ENCODE measurements around the gene PBX1. TPM values are rescaled to one million over a fixed set of nuclear protein-coding genes. Genes with fewer than 3 reads are reported as not detected.

PBX1 gene
- total RNA-seq, 1 donor from 2014 or later = 44.2 TPM

DNA sequence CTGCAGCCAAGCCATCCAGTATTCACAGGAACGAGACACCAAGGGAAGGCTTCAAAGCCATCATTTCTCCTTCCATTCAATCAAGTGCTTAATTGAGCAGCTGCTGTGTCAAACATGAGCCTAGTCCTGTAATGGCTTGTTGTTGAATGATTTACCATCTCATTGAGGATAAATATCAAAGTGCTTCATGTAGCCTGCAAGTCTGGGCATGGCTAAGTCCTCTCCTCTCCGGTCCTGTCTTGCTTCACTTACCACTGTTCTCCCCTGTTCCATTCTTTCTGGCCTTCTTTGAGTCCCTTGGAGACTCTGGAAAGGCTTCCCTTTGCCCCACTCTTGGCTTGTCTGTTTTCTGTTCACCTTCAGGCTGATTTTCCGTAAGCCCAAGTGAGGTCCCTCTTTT is 279.8 kb downstream of the PBX1 start:
- H3K27ac Mint-ChIP-seq (ENCODE audit: unreplicated experiment) = no peak overlapping the region
- no peaks in the 10 kb centered on the region for H3K27me3 Mint-ChIP-seq (ENCODE audit: unreplicated experiment)

GRCh38 chr1:164840936-164841335 is 282.0 kb downstream of the PBX1 start:
- no peaks in the 10 kb centered on the region for H3K9me3 Mint-ChIP-seq (ENCODE audit: unreplicated experiment)
- no peak overlapping the region for H3K4me3 Mint-ChIP-seq (ENCODE audit: unreplicated experiment)
- no peak overlapping the region for H3K27ac Mint-ChIP-seq (ENCODE audit: unreplicated experiment)
- peaks cover 3% of the 10 kb centered on the region for H3K36me3 Mint-ChIP-seq (ENCODE audit: low read depth, unreplicated experiment)
- H3K4me1 Mint-ChIP-seq (ENCODE audit: unreplicated experiment) = peaks cover 13% of the 10 kb centered on the region
- TF ChIP-seq CTCF (IDR thresholded peaks at IDR 0.05; ENCODE audit: unreplicated experiment) = no peak
- H3K27me3 Mint-ChIP-seq (ENCODE audit: unreplicated experiment) = no peaks in the 10 kb centered on the region
- DNase-seq (ENCODE audit: low spot score) = no peak

More for the DNA sequence above, 279.8 kb downstream of the PBX1 start:
- TF ChIP-seq CTCF (IDR thresholded peaks at IDR 0.05; ENCODE audit: unreplicated experiment) = no peak
- H3K4me3 Mint-ChIP-seq (ENCODE audit: unreplicated experiment) = no peak overlapping the region
- no peak for DNase-seq (ENCODE audit: low spot score)
- peaks cover 4% of the 10 kb centered on the region for H3K4me1 Mint-ChIP-seq (ENCODE audit: unreplicated experiment)
- H3K36me3 Mint-ChIP-seq (ENCODE audit: low read depth, unreplicated experiment) = peaks cover 3% of the 10 kb centered on the region
- no peaks in the 10 kb centered on the region for H3K9me3 Mint-ChIP-seq (ENCODE audit: unreplicated experiment)

DNA sequence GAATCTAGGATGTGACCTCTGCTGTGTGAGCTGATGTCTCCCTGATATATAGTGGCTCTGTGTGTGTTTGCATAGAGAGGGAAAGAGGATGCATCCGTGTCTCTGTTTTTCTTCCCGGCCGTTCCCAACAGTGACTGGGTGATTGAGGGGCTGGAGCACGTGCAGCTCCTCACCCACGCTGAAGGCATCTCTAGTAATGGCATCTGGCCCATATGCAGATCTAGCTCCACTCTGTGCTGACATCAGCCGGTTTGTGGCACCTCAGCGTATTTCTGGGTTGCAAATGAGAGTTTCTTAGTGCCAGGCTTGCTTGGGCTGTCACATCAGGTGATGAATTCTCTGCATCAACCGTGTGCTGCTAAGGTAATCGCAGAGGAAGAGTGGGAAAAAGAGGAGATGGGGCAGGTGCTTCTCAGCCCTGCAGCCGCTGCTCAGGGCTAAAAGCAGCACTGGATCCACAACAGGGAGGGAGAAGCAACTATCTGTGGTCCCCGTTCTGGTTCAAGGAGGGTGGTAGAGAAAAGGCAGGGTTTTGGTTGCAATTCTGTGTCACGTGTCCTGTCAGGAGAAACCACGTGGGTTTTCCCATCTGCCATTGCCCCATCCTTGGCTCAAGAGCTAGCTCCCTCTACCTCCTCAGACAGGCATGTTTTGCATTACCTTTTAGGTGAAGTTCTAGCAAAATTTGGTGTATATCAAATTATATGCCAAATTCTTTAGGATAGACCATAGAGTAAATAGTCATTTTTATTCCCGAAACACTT is 282.9 kb downstream of the PBX1 start:
- no peaks in the 10 kb centered on the region for H3K9me3 Mint-ChIP-seq (ENCODE audit: unreplicated experiment)
- no peak for TF ChIP-seq CTCF (IDR thresholded peaks at IDR 0.05; ENCODE audit: unreplicated experiment)
- no peak for DNase-seq (ENCODE audit: low spot score)
- peaks cover 18% of the 10 kb centered on the region for H3K4me1 Mint-ChIP-seq (ENCODE audit: unreplicated experiment)
- peaks cover 3% of the 10 kb centered on the region for H3K36me3 Mint-ChIP-seq (ENCODE audit: low read depth, unreplicated experiment)
- no peak overlapping the region for H3K27ac Mint-ChIP-seq (ENCODE audit: unreplicated experiment)
- H3K27me3 Mint-ChIP-seq (ENCODE audit: unreplicated experiment) = peaks cover 4% of the 10 kb centered on the region
- H3K4me3 Mint-ChIP-seq (ENCODE audit: unreplicated experiment) = no peak overlapping the region

DNA sequence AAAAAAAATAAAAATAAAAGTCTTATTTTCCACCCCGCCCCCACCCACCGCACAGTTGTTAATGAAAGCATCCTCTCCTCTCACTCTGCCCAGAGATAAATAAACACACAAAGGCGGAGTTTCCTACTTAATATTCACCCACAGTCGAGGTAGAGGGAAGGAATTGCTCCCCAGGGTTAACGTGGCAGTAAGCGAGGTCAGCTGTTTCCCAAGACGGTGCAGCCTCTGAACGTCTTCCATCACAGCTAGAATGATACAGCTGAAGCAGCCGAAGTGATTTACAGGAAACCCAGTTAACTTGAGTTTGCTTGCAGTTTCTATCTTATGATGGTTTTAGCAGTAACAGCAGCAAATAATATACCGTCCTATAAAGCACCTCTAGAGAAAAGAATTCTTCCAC is 283.9 kb downstream of the PBX1 start:
- TF ChIP-seq CTCF (IDR thresholded peaks at IDR 0.05; ENCODE audit: unreplicated experiment) = no peak
- no peak overlapping the region for H3K27ac Mint-ChIP-seq (ENCODE audit: unreplicated experiment)
- H3K4me3 Mint-ChIP-seq (ENCODE audit: unreplicated experiment) = no peak overlapping the region
- peaks cover 4% of the 10 kb centered on the region for H3K27me3 Mint-ChIP-seq (ENCODE audit: unreplicated experiment)
- peaks cover 25% of the 10 kb centered on the region for H3K4me1 Mint-ChIP-seq (ENCODE audit: unreplicated experiment)
- H3K9me3 Mint-ChIP-seq (ENCODE audit: unreplicated experiment) = no peaks in the 10 kb centered on the region
- no peak for DNase-seq (ENCODE audit: low spot score)
- H3K36me3 Mint-ChIP-seq (ENCODE audit: low read depth, unreplicated experiment) = peaks cover 9% of the 10 kb centered on the region

DNA sequence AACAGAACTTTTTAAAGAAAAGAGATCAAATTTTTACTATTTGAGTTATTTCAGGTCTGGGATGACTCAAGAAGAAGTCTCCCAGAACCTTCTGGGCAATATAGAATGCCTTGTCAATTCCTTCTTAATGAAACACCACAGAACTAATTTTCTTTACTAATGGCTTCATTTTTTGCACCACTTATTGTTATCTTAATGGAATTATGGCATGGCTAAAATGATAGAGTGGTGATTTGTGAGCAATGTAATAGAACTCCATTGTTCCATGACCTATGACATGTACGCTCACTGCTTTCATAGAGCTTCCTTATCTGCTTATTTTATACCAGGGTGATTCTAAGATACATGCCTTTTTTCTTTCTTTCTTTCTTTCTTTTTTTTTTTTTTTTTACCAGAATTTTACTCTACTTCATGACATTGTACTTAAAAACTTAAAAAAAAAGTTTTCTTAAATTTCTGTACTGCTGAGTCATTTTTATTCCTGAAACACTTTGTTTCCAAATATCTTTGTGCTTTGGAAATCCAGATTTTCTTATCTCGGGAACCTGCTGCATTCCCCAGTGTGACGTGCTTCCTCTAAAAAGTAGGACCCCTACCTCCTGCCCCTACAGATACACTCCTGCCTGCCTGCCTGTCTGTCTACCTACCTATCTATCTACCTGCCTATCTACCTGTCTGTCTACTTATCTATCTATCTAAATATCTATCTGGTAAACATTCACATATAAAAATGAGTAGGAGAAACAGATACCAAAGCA is 284.9 kb downstream of the PBX1 start:
- Mint-ChIP-seq H3K27me3 (ENCODE audit: unreplicated experiment) (peaks cover 6% of the 10 kb centered on the region), H3K36me3 (ENCODE audit: low read depth, unreplicated experiment) (peaks cover 8% of the 10 kb centered on the region), H3K27ac (ENCODE audit: unreplicated experiment) (no peak overlapping the region), H3K4me1 (ENCODE audit: unreplicated experiment) (peaks cover 25% of the 10 kb centered on the region), H3K4me3 (ENCODE audit: unreplicated experiment) (no peak overlapping the region), H3K9me3 (ENCODE audit: unreplicated experiment) (no peaks in the 10 kb centered on the region)
- DNase-seq (ENCODE audit: low spot score) = no peak
- TF ChIP-seq CTCF (IDR thresholded peaks at IDR 0.05; ENCODE audit: unreplicated experiment) = no peak
